Medulla oblongata (tissue), 1 donor: ENCODE results near the gene NDST4.

Source experiments
- DNase-seq: peaks from one replicate; pipeline ENCODE4 v3.0.0-alpha.2; 2015; ENCODE audit errors: extremely low spot score

The NDST4 gene

DNA sequence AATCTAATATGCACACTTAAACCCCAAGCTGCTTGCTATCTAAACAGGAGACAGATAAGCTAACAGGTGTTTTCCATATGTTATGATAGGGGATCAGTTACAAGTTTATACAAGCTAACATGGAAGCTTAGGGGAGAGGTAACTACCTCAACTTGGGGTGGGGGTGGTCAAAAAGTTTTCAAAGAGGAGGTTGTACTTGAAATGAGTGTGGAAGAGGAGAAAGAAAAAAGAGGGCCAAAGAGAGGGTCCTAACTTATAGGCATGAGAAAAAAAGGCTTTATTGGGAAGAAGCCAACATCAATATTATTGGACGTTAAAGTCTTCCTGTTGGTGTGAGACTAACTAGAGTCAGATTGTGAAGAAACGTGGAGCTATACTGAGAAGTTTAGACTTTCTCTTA is 205.9 kb downstream of the NDST4 start:
- no peak for DNase-seq

DNA sequence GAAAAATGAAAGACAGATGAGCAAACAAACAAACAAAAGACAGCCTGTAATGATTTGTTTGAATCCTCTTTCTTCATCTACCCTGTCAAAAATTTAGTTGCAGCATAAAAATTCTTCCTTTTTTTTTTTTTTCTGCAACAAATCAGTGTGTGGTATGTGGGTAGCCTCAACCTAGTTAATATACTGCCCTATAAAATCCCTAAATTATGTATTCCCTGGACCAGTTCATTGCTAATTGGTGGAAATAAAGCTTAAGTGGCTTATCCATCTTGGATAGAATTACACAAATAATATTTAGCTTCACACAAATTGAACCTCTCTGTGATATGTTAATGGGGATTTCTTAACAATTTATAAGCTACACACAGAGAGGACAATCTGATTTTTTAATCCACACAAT is 208.4 kb downstream of the NDST4 start:
- no peak for DNase-seq

DNA sequence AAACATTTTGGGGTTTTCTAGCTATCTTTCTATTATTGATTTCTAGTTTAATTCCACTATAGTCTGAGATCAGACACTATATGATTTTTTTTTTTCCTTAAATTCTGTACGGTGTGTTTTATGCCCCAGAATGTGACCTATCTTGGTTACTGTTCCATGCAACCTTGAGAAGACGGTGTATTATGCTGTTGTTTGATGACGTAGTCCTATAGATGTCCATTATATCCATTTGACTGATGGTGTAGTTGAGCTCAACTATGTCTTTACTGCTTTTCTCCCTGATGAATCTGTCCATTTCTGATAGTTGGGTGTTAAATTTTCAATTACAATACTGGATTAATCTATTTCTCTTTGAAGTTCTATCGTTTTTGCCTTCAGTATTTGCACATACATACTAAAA is 212.5 kb downstream of the NDST4 start:
- no peak for DNase-seq

DNA sequence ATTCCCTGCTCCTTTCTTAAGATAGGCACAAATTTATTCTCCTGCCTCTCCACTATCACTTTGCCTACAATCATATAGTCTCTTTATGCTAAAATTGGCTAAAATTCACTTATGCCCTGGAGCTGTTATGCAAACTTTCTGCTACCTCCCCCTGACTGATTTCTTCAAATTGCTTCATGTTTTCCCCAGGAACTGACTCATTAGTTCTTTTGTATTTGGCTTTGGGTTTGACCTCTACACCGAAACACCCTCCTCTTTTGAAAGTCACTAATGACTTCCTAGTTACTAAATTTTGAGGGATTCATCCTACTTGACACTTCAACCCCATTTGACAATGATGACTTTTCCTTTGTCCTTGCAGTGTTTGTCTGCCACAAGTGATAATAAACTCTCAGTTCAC is 222.6 kb downstream of the NDST4 start:
- no peak for DNase-seq

DNA sequence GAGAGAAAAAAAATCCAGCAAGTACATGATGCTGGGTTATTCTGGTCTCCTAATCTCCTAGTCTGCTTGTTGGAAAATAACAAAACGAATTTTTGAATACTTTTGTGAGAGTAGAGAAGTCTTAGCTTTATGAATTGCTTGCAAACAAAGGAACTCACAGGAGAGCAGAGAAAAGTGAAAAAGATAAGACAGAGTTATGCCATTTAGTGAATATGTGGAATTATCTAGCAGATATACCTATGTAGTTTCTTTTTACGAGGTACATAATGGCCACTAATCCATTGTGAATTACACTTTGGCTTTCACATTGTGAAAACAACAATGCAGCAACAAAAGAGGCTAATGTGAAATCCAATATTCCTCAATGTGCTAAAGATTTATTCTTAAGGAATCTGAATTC is 226.7 kb downstream of the NDST4 start:
- no peak for DNase-seq

DNA sequence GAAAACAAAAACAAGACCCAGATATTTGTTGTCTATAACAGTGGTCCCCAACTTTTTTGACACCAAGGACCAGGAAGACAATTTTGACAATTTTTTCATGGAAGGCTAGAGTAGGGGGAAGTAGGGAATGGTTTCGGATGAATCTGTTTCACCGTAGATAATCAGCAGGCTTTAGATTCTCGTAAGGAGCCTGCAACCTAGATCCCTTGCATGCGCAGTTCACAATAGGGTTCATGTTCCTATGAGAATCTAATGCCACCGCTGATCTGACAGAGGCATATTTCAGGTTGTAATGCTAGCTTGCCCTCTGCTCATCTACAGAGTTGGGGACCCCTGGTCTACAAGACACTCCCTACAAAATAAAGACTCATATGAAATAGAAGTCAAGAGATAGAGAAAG is 229.8 kb downstream of the NDST4 start:
- no peak for DNase-seq

- DNase-seq: no peak
These were observed 233.3 kb downstream of the NDST4 start for GRCh38 chr4:114879916-114880669.

DNA sequence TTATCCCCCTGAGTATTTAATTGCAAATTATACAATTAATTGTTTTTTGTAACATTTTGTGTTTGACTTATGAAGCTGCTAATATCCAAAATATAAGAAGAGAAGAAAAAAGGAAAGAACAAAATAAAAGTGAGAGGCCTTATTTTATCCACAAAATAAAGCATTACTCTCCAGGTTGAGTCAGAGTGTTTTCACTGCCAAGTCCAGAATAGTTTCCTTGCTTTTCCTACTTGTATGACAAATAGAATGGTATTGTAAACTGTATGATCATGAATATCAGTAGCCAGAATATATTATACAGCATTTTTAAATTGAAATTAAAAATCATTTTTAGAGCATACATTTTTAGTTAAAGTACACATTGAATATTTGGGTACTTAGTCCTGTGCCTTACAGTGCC is 237.8 kb downstream of the NDST4 start:
- no peak for DNase-seq

GRCh38 chr4:114874321-114874720 is 239.1 kb downstream of the NDST4 start:
- no peak for DNase-seq

DNA sequence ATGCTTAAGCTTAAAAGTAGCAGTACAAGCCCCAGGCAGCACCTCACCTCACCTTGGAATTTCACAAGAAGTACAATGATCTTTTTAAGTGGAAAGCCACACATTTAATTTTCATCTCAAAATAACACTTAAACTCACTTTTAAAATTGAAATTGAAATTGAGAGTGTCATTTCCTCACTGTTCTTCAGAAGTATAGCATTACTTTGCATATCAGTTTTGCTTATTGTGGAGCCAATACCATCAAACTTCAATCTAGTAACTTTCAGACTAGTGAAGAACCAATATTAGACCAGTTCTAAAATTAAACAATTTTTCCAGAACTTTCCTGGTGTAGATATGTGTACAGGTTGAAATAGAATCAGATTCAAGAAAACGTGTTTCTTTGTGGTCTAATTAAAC is 242.4 kb downstream of the NDST4 start:
- no peak for DNase-seq

- no peak for DNase-seq
These were observed 246.3 kb downstream of the NDST4 start for GRCh38 chr4:114866901-114867670.

DNA sequence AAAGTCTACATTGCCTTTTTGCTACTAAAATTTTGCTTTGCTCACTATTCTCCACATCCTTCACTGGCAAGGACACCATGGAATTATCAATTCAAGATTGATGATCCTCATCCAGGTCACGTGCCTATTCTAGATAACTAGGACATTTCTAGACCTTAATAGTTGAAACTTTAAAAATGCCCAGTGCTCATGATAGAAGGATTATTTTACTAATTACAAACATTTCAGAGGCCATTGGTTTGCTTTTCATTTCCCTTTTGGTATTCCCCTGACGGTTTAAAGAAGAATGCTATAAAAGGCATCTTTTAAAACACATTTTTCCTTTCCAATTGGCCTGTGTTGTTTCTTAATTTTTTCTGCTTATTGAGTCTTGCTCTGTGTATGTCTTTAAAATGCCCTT is 249.4 kb downstream of the NDST4 start:
- no peak for DNase-seq

- no peak for DNase-seq
These were observed 252.6 kb downstream of the NDST4 start for GRCh38 chr4:114860786-114861185.

GRCh38 chr4:114857831-114858230 is 255.6 kb downstream of the NDST4 start:
- no peak for DNase-seq

- no peak for DNase-seq
These were observed 273.4 kb downstream of the NDST4 start for GRCh38 chr4:114839986-114840385.

DNA sequence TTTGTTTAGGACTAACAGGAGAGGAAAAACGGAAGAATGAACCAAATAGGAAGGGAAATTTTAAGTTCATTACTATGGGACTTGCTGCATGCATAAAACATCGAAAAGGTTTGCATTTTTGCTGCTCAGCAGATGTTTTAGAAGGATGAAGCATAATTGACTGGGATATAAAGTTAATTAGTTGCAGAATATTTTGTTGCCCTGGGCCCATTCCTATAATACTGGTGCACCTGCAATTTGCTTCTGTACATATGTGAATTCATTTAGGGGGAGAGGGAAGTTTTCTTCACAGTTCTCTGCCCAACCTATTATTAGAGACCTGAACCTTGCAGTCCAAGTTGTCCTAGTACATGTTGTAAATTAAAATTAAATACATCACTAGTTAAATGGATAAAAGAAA is 282.8 kb downstream of the NDST4 start:
- no peak for DNase-seq

DNA sequence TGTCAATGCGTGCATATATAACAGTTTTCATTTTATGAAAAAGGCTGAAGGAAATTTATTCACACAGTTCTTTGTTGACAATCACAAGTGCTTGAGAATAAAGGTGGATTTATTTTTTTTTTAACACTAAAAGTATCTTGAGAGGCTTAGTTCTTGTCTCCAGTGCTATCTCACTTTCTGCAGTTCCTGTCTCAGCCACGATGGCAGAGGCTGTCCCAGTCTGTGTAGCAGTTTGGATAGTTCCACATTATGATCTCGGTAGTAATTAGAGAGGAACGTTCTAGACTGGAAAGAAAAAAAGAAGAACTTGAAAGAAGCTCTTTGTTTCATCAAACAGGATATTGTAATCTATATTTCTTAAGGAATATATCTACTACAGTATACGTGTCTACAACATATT is 285.8 kb downstream of the NDST4 start:
- DNase-seq: no peak

DNA sequence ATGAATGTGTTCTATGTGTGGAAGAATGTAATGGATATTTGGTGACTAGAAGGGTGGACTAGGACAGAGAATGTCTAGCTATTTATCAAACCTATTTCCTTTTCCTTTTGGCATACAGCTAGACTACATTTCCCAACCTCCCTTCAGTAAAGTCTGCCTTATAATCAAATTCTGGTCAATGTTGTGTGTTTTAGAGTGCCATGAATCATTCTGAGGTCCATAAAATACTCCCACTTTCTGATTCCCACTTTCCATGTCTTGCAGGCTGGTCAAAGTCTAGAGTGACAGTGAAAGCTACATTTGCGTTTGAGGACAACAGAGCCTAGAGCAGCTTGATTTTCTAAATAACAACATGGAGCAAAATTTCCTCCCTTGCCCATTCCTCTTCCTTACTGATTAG is 297.7 kb downstream of the NDST4 start:
- no peak for DNase-seq

DNA sequence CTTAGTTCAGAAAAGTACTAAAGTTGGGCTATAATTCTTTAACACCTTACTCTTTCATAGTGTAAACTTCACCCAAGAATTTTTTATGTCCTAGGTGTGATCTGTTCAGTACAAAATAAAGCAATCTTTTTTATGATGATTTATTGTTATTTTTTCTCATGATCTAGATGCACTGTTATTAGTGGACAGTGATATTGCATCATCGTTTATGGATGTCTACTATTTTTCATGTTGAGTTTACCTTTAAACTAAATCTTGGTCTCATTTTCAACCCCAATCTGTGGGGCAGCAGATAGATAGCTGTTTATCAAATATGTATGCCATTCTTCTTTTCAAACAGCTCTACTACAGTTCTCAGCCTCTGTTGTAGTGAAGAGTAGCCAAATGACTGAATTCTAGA is 299.5 kb downstream of the NDST4 start:
- DNase-seq: no peak

DNA sequence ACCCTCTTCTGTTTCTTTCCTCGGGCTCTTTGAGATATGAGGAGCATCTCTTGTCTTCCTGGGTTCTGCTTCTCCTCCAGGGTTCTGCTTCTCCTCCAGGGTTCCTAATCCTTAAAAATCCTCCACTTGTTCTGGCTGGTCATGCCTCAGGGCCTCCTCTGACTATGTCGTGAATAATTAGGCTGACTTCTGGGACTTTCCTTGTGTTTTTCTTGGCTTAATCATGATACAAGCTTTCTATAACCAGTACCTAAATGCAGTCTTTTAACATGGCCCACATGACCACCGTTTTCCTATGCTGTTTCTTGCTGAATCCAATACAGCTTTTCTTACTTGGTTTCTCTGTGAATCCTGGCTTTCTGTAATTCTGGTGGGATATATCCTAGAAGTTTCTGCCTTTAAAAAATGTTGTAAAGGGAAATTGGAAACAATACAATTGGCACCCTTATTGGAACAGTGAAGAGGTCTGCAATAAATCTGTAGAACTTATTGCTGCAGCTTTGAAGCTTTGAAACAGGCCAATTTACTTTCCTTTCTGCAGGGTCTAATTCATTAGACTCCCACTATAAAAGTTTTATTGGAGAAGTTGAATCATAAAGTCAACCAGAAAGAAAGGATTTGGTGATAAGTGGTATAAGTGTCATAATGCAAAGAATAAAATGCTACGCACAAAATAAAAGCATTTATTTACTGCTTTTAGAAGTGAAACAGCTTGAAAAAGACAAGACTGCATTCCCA is 301.7 kb downstream of the NDST4 start:
- DNase-seq: no peak

- peak; percentile 65 for DNase-seq
These were observed 305.5 kb downstream of the NDST4 start for GRCh38 chr4:114807759-114808404.

- no peak for DNase-seq
These were observed 306.1 kb downstream of the NDST4 start for GRCh38 chr4:114807357-114807756.
